GM12878 (cell line): Measurements from ENCODE around the gene TASOR. TPM values are rescaled to one million over a fixed set of nuclear protein-coding genes. Genes with fewer than 3 reads are reported as not detected.

Experiments
- ATAC-seq: fragments of 200-7000 bp; cut with Tn5 transposase; 3 replicates; pipeline ENCODE4 v1.9.1; 2020; ENCODE audit warnings: mild to moderate bottlenecking, moderate library complexity
- BruUV-seq: library from RNA; stranded (reverse); fragments of 400-500 nt; replicated peaks from 2 replicates; lab custom pipeline; 2021; lab: Mats Ljungman, UMichigan
- CTCF ChIA-PET: fragments of 300-600 bp; sonication (Branson Sonifier 250); formaldehyde crosslinking; extraction: SDS; loops from one replicate; lab custom pipeline; 2021; ENCODE audit warnings: inconsistent platforms; lab: Yijun Ruan, JAX
- POLR2A ChIA-PET: fragments of 350-600 bp; formaldehyde crosslinking; extraction: SDS; loops from one replicate; lab custom pipeline; 2021; ENCODE audit warnings: inconsistent platforms; lab: Charles Lee
- RAD21 ChIA-PET: fragments of 300-600 bp; sonication (Branson Sonifier 250); formaldehyde crosslinking; loops from one replicate; lab custom pipeline; 2023; ENCODE audit warnings: antibody characterized with exemption; ENCODE audit not compliant: unreplicated experiment; lab: Charles Lee
- SMC1A ChIA-PET: fragments of 300-600 bp; sonication (Branson Sonifier 250); formaldehyde crosslinking; loops from one replicate; lab custom pipeline; 2023; ENCODE audit not compliant: unreplicated experiment, uncharacterized antibody; lab: Charles Lee
- DNase-seq: peaks from one replicate; pipeline ENCODE4 v3.0.0-alpha.2; 2011; ENCODE audit warnings: low read depth, low spot score
- FAIRE-seq: peaks from 3 replicates; lab custom pipeline; 2011; peaks lifted over from hg19 to GRCh38; lab: Jason Lieb, UNC
- H2AFZ ChIP-seq: 2 replicates; pipeline ENCODE4 v1.6.0; 2011; ENCODE audit warnings: low read depth, low read length, control low read depth; ENCODE audit not compliant: control insufficient read depth
- H3K27ac ChIP-seq: 2 replicates; pipeline ENCODE4 v1.5.1; 2011; ENCODE audit warnings: control low read depth; ENCODE audit not compliant: control insufficient read depth, insufficient read depth
- H3K27me3 ChIP-seq, 2 experiments: replicated peaks in 1 of 2; 2 replicates each; pipeline versions ENCODE4 v1.6.0 to v1.6.1; 2011; ENCODE audit warnings: low read length in 1 of 2; ENCODE audit not compliant: control insufficient read depth in 2 of 2, insufficient read depth in 2 of 2
- H3K36me3 ChIP-seq, 2 experiments: 2 replicates each; pipeline ENCODE4 v1.5.1; 2011; ENCODE audit warnings: low read length in 1 of 2; ENCODE audit not compliant: control insufficient read depth in 2 of 2, insufficient read depth in 2 of 2
- H3K4me1 ChIP-seq: 2 replicates; pipeline ENCODE4 v1.6.1; 2011; ENCODE audit warnings: mild to moderate bottlenecking, low read length, moderate library complexity, mixed read lengths; ENCODE audit not compliant: control insufficient read depth, insufficient read depth
- H3K4me2 ChIP-seq: 2 replicates; pipeline ENCODE4 v1.6.0; 2011; ENCODE audit warnings: control low read depth; ENCODE audit not compliant: control insufficient read depth, insufficient read depth
- H3K4me3 ChIP-seq: fragments of 200-600 bp; sonication (generic); 2 replicates; pipeline ENCODE4 v1.5.1; 2016
- H3K79me2 ChIP-seq: 2 replicates; pipeline ENCODE4 v1.6.0; 2011; ENCODE audit warnings: low read length; ENCODE audit not compliant: control insufficient read depth, insufficient read depth
- H3K9ac ChIP-seq: 2 replicates; pipeline ENCODE4 v1.8.0; 2011; ENCODE audit warnings: low read length, control low read depth, mixed read lengths; ENCODE audit not compliant: control insufficient read depth, insufficient read depth
- H3K9me3 ChIP-seq: replicated peaks from 3 replicates; pipeline ENCODE4 v1.5.1; 2011; ENCODE audit warnings: mild to moderate bottlenecking, low read length; ENCODE audit not compliant: control insufficient read depth, insufficient read depth
- H4K20me1 ChIP-seq: 2 replicates; pipeline ENCODE4 v1.6.0; 2011; ENCODE audit not compliant: control insufficient read depth, insufficient read depth
- DPF2 ChIP-seq: fragments of 450-650 bp; IDR thresholded peaks from 2 replicates; pipeline ENCODE4 v1.6.1; 2017; ENCODE audit warnings: mild to moderate bottlenecking
- EED ChIP-seq: sonication (generic); IDR thresholded peaks from 2 replicates; pipeline ENCODE4 v1.6.1; 2016; ENCODE audit warnings: antibody characterized with exemption, low read depth
- FOXM1 ChIP-seq: IDR thresholded peaks from 2 replicates; pipeline ENCODE4 v1.6.1; 2012; ENCODE audit warnings: low read depth, mild to moderate bottlenecking, inconsistent platforms, low read length, moderate library complexity
- GABPA ChIP-seq: IDR thresholded peaks from 2 replicates; pipeline ENCODE4 v1.6.1; 2014; ENCODE audit warnings: antibody characterized with exemption, low read depth, mild to moderate bottlenecking, inconsistent platforms
- LARP7 ChIP-seq: fragments of 450-650 bp; IDR thresholded peaks from 2 replicates; pipeline ENCODE4 v1.6.1; 2017; ENCODE audit warnings: mild to moderate bottlenecking
- NFXL1 ChIP-seq: fragments of 450-650 bp; IDR thresholded peaks from 2 replicates; pipeline ENCODE4 v1.6.1; 2017; ENCODE audit warnings: antibody characterized with exemption, mild to moderate bottlenecking, borderline replicate concordance
- NR2F1 ChIP-seq: fragments of 450-650 bp; conservative IDR thresholded peaks from 2 replicates; pipeline ENCODE4 v1.6.1; 2017; ENCODE audit warnings: mild to moderate bottlenecking
- RAD51 ChIP-seq: fragments of 450-650 bp; IDR thresholded peaks from 2 replicates; pipeline ENCODE4 v1.6.1; 2016; ENCODE audit warnings: moderate library complexity, mild to moderate bottlenecking, inconsistent platforms
- RCOR1 ChIP-seq: conservative IDR thresholded peaks from 2 replicates; pipeline ENCODE4 v1.6.1; 2012; ENCODE audit warnings: low read depth, low read length, improper control_type of control experiment
- SRF ChIP-seq, 2 experiments: IDR thresholded peaks; 2 replicates each; pipeline ENCODE4 v1.6.1; 2011; ENCODE audit warnings: low read depth in 2 of 2, low read length in 2 of 2, mild to moderate bottlenecking in 1 of 2, moderate library complexity in 1 of 2
- STAT1 ChIP-seq: fragments of 450-650 bp; conservative IDR thresholded peaks from 2 replicates; pipeline ENCODE4 v1.6.1; 2014; ENCODE audit warnings: antibody characterized with exemption, mild to moderate bottlenecking
- YY1 ChIP-seq: IDR thresholded peaks from 2 replicates; pipeline ENCODE4 v1.6.1; 2011; ENCODE audit warnings: low read depth, mild to moderate bottlenecking, low read length
- ZBTB40 ChIP-seq: fragments of 450-650 bp; IDR thresholded peaks from 2 replicates; pipeline ENCODE4 v1.6.1; 2016; ENCODE audit warnings: mild to moderate bottlenecking, moderate library complexity, borderline replicate concordance
- WGBS: methylation state at CpG from one replicate; pipeline ENCODE4 v1.1.6; 2016; ENCODE audit warnings: low lambda C conversion rate; ENCODE audit not compliant: insufficient replicate concordance, insufficient coverage; ENCODE audit errors: missing lambda C conversion rate; 5-methylcytosine and 5-hydroxymethylcytosine counted together
- in situ Hi-C: fragments of 300-500 bp; cut with MboI; formaldehyde crosslinking; loops from 9 replicates; pipeline ENCODE4 v1.14.3; 2018; ENCODE audit warnings: mixed read lengths
- intact Hi-C: fragments of 100-400 bp; cut with micrococcal nuclease; formaldehyde crosslinking; loops from one replicate; pipeline ENCODE4 v1.14.2; 2022; ENCODE audit not compliant: unreplicated experiment
- polyA plus RNA-seq, 11 experiments: library from polyadenylated mRNA; depleted of rRNA in 4 of 11; unstranded in 6 of 11; stranded (reverse) in 5 of 11; fragments of >200 nt; fragmentation: Nextera tagmentation in 4 of 11; fragmentation: Illumina TruSeq in 1 of 11; extraction: Ambion mirVana in 4 of 11; extraction: Trizol in 1 of 11; gene quantifications; 1 replicate in 1 of 11; 2 replicates in 10 of 11; pipeline versions ENCODE4 v1.2.1 to v1.2.3, GENCODE V29; 2011 to 2016; ENCODE audit warnings: inconsistent platforms in 2 of 11, missing spikeins in 2 of 11, low read depth in 1 of 11
- total RNA-seq, 4 experiments: library from RNA; depleted of rRNA in 3 of 4; stranded (reverse); fragments of >200 nt in 3 of 4; fragmentation: Illumina TruSeq in 1 of 4; extraction: Trizol in 1 of 4; gene quantifications; 2 replicates each; pipeline versions ENCODE4 v1.2.1 to v1.2.3, GENCODE V29; 2013 to 2021
- TF ChIP-seq, protein P1 (sequence below): fragments of 450-650 bp; IDR thresholded peaks from 2 replicates; pipeline ENCODE4 v1.6.1; 2018; ENCODE audit warnings: mild to moderate bottlenecking, low read depth, moderate library complexity; ENCODE audit not compliant: partially characterized antibody

Gene TASOR
- total and polyA plus RNA-seq, 10 of the 15 experiments (the other 5 are each of a cell fraction or from before 2014, with no cell fraction given): 29.6 to 95.1 (median 52.6) TPM

- TF ChIP-seq LARP7 (no peak), NFXL1 (no peak), GABPA (no peak)
- TF ChIP-seq, all 136 proteins: peak for 0
Observed at GRCh38 chr3:56691165-56692000, 8.3 kb upstream of the TASOR start (continued).

DNA sequence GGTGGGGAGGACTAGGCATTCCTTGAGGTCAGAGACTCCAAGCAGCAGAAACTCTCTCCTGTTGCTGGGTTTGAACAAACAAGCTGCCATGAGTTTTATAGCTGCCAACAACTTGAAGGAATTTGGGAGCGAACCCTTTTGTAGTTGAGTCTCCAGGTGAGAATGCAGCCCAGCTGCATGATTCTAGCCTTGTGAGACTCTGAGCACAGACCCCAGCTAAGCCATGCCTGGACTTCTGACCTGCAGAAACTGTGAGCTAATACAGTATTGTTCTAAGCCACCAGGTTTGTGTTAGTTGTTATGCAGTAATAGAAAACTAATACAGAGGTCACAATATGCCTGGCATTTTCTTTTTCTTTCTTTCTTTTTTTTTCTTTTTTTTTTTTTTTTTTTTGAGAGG is 6.2 kb upstream of the TASOR start:
- 100% methylated on average over 1 of the region's 1 CpG for WGBS
- no peak for DNase-seq
- H4K20me1 ChIP-seq: no peaks in the 10 kb centered on the region
- H3K79me2 ChIP-seq: no peaks in the 10 kb centered on the region
- H3K4me1 ChIP-seq: peaks cover 18% of the 10 kb centered on the region
- peak; percentile 40; the same call in 1 of the 3 replicates for ATAC-seq
- peaks cover 0 to 3% of the 10 kb centered on the region in 2 experiments; a peak in 1 of 4 replicates for H3K36me3 ChIP-seq
- H3K4me3 ChIP-seq: no peak overlapping the region
- POLR2A ChIA-PET: interaction anchor here (0.7 to 1.3 kb wide), 3 partner anchors 11 to 132 kb away, joined by 4 to 7 read pairs (median 6); partner anchors contain the start of gene CCDC66
- intact Hi-C loops: no loop called here
- SMC1A ChIA-PET: interaction anchor here (0.6 to 1.2 kb wide), 5 partner anchors 13 to 537 kb away, joined by 3 to 5 read pairs (median 3); no protein-coding TSS in a partner anchor
- in situ Hi-C loops: no loop called here
- CTCF ChIA-PET: interaction anchor here (0.6 to 1.1 kb wide), 2 partner anchors 8 to 110 kb away, joined by 3 to 5 read pairs; no protein-coding TSS in a partner anchor
- RAD21 ChIA-PET: interaction anchor here (0.8 to 1.3 kb wide), 5 partner anchors 13 to 270 kb away, joined by 3 to 6 read pairs (median 5); no protein-coding TSS in a partner anchor
- H3K27me3 ChIP-seq: no peaks in the 10 kb centered on the region
- FAIRE-seq: no peak
- no peak overlapping the region for H3K27ac ChIP-seq
- H3K4me2 ChIP-seq: no peak overlapping the region
- 0 out of 3 replicates have a peak, but pooled peaks cover 1% of the 10 kb centered on the region for H3K9me3 ChIP-seq
- H3K9ac ChIP-seq: no peak overlapping the region
- no TSS peak for BruUV-seq
- H2AFZ ChIP-seq: no peak overlapping the region
- TF ChIP-seq STAT1 (no peak), RAD51 (no peak), SRF (IDR thresholded peaks at IDR 0.05; ENCODE audit: low read depth in 2 of 2, low read length in 2 of 2) (no peak), FOXM1 (no peak), ZBTB40 (no peak), EED (no peak), NR2F1 (no peak), YY1 (no peak), DPF2 (no peak), RCOR1 (no peak)
- TF ChIP-seq, protein P1, sequence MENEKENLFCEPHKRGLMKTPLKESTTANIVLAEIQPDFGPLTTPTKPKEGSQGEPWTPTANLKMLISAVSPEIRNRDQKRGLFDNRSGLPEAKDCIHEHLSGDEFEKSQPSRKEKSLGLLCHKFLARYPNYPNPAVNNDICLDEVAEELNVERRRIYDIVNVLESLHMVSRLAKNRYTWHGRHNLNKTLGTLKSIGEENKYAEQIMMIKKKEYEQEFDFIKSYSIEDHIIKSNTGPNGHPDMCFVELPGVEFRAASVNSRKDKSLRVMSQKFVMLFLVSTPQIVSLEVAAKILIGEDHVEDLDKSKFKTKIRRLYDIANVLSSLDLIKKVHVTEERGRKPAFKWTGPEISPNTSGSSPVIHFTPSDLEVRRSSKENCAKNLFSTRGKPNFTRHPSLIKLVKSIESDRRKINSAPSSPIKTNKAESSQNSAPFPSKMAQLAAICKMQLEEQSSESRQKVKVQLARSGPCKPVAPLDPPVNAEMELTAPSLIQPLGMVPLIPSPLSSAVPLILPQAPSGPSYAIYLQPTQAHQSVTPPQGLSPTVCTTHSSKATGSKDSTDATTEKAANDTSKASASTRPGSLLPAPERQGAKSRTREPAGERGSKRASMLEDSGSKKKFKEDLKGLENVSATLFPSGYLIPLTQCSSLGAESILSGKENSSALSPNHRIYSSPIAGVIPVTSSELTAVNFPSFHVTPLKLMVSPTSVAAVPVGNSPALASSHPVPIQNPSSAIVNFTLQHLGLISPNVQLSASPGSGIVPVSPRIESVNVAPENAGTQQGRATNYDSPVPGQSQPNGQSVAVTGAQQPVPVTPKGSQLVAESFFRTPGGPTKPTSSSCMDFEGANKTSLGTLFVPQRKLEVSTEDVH: no peak
